K562 (cell line): Measurements from ENCODE around the gene SNAPC2. TPM values are rescaled to one million over a fixed set of nuclear protein-coding genes. Genes with fewer than 3 reads are reported as not detected.

Experiments used
- ATAC-seq: fragments of 200-7000 bp; cut with Tn5 transposase; 3 replicates; pipeline ENCODE4 v1.9.1; 2020; ENCODE audit warnings: moderate library complexity
- BruUV-seq: library from RNA; stranded (reverse); fragments of 400-500 nt; replicated peaks from 2 replicates; lab custom pipeline; 2021; lab: Mats Ljungman, UMichigan
- CTCF ChIA-PET: fragments of 300-600 bp; formaldehyde crosslinking; extraction: SDS; loops from one replicate; lab custom pipeline; 2021; ENCODE audit warnings: low intra/inter-chr PET ratio; lab: Yijun Ruan, JAX
- POLR2A ChIA-PET: fragments of 300-600, 350-650 bp; sonication (Branson Sonifier 250); formaldehyde crosslinking; extraction: SDS; loops from one replicate; lab custom pipeline; 2021; ENCODE audit warnings: antibody characterized with exemption, inconsistent platforms; lab: Yijun Ruan, JAX
- DNase-seq, 4 experiments: peaks; one replicate each; pipeline versions ENCODE4 v3.0.0 to v3.0.0-alpha.2; 2011 to 2018; ENCODE audit warnings: low spot score in 3 of 4, mixed read lengths in 3 of 4; ENCODE audit errors: extremely low read depth in 1 of 4
- FAIRE-seq: peaks from 2 replicates; lab custom pipeline; 2011; peaks lifted over from hg19 to GRCh38; lab: Jason Lieb, UNC
- H2AFZ ChIP-seq: 2 replicates; pipeline ENCODE4 v1.6.0; 2011; ENCODE audit warnings: low read depth, low read length, control low read depth, inconsistent platforms
- H3K27ac ChIP-seq: fragments of 200-600 bp; 3 replicates; pipeline ENCODE4 v1.8.0; 2011; ENCODE audit warnings: low read depth, mild to moderate bottlenecking, control low read depth, inconsistent platforms, low read length, moderate library complexity, mixed read lengths; ENCODE audit errors: extremely low read depth
- H3K27me3 ChIP-seq, 2 experiments: fragments of 300-600 bp in 1 of 2; 2 replicates in 1 of 2; 3 replicates in 1 of 2; pipeline versions ENCODE4 v1.6.0 to v1.8.0; 2011; ENCODE audit warnings: inconsistent platforms in 2 of 2, low read length in 2 of 2, mild to moderate bottlenecking in 1 of 2, mixed read lengths in 1 of 2, moderate library complexity in 1 of 2; ENCODE audit not compliant: control insufficient read depth in 2 of 2, insufficient read depth in 2 of 2
- H3K36me3 ChIP-seq: fragments of 300-600 bp; 3 replicates; pipeline ENCODE4 v1.8.0; 2011; ENCODE audit warnings: mild to moderate bottlenecking, low read length, inconsistent platforms; ENCODE audit not compliant: control insufficient read depth, insufficient read depth
- H3K4me1 ChIP-seq, 2 experiments: fragments of 200-600 bp in 1 of 2; replicated peaks in 1 of 2; 2 replicates in 1 of 2; 3 replicates in 1 of 2; pipeline versions ENCODE4 v1.5.1 to v1.8.0; 2011; ENCODE audit warnings: inconsistent platforms in 2 of 2, low read length in 2 of 2, mild to moderate bottlenecking in 1 of 2, mixed read lengths in 1 of 2, moderate library complexity in 1 of 2; ENCODE audit not compliant: control insufficient read depth in 2 of 2, insufficient read depth in 2 of 2
- H3K4me2 ChIP-seq: 2 replicates; pipeline ENCODE4 v1.6.1; 2011; ENCODE audit warnings: low read length, control low read depth, inconsistent platforms, mixed read lengths; ENCODE audit not compliant: insufficient read depth
- H3K4me3 ChIP-seq: fragments of 200-600 bp; sonication (generic), shearing (Covaris generic); 2 replicates; pipeline ENCODE4 v1.5.1; 2016; ENCODE audit warnings: control low read depth, inconsistent platforms
- H3K79me2 ChIP-seq: fragments of 200-600 bp; 3 replicates; pipeline ENCODE4 v1.8.0; 2011; ENCODE audit warnings: low read length, inconsistent platforms; ENCODE audit not compliant: control insufficient read depth, insufficient read depth
- H3K9ac ChIP-seq, 2 experiments: 2 replicates each; pipeline versions ENCODE4 v1.6.0 to v1.6.1; 2011; ENCODE audit warnings: low read depth in 2 of 2, low read length in 2 of 2, control low read depth in 1 of 2, inconsistent platforms in 1 of 2, mild to moderate bottlenecking in 1 of 2, mixed read lengths in 1 of 2; ENCODE audit not compliant: insufficient read depth in 1 of 2
- H3K9me1 ChIP-seq: one replicate; pipeline ENCODE4 v1.6.0; 2011; ENCODE audit warnings: inconsistent platforms, mild to moderate bottlenecking, low read length, moderate library complexity; ENCODE audit not compliant: control insufficient read depth, insufficient read depth
- H3K9me3 ChIP-seq: replicated peaks from 2 replicates; pipeline ENCODE4 v1.5.1; 2011; ENCODE audit warnings: low read depth, low read length, inconsistent platforms; ENCODE audit not compliant: control insufficient read depth, insufficient read depth
- H4K20me1 ChIP-seq: replicated peaks from 2 replicates; pipeline ENCODE4 v1.6.1; 2011; ENCODE audit warnings: low read length, inconsistent platforms, mixed read lengths; ENCODE audit not compliant: control insufficient read depth, insufficient read depth
- LEF1 ChIP-seq: fragments of 450-650 bp; IDR thresholded peaks from 2 replicates; pipeline ENCODE4 v1.6.1; 2016; ENCODE audit warnings: mild to moderate bottlenecking
- NCOA4 ChIP-seq: fragments of 450-650 bp; IDR thresholded peaks from 2 replicates; pipeline ENCODE4 v1.6.1; 2018; ENCODE audit warnings: mild to moderate bottlenecking; ENCODE audit not compliant: partially characterized antibody
- PCBP2 ChIP-seq: fragments of 200-400 bp; formaldehyde crosslinking; IDR thresholded peaks from 2 replicates; pipeline ENCODE4 v1.6.1; 2018; ENCODE audit warnings: low read length, low read depth, mild to moderate bottlenecking, moderate library complexity; ENCODE audit not compliant: poor library complexity, severe bottlenecking
- POLR2G ChIP-seq: fragments of 200-400 bp; formaldehyde crosslinking; IDR thresholded peaks from 2 replicates; pipeline ENCODE4 v1.6.1; 2017; ENCODE audit warnings: low read depth, mild to moderate bottlenecking, antibody characterized with exemption, low read length, moderate library complexity
- PPARD ChIP-seq: fragments of 250-450 bp; sonication (Bioruptor Pico); IDR thresholded peaks from 2 replicates; pipeline ENCODE4 v1.8.0; 2022; ENCODE audit warnings: inconsistent platforms, mild to moderate bottlenecking, moderate library complexity
- RBFOX2 ChIP-seq: fragments of 200-400 bp; formaldehyde crosslinking; IDR thresholded peaks from 2 replicates; pipeline ENCODE4 v1.6.1; 2017; ENCODE audit warnings: low read depth, mild to moderate bottlenecking, low read length, moderate library complexity
- ZNF217 ChIP-seq: sonication (generic); formaldehyde crosslinking; IDR thresholded peaks from 2 replicates; pipeline ENCODE4 v1.8.0; 2022; ENCODE audit warnings: mild to moderate bottlenecking, missing genetic modification reagents
- WGBS: fragments of 100-300 bp; shearing (Covaris generic); methylation state at CpG from one replicate; pipeline ENCODE4 v1.1.6; 2016; ENCODE audit warnings: low coverage, mixed read lengths; ENCODE audit not compliant: insufficient coverage; ENCODE audit errors: missing lambda C conversion rate; 5-methylcytosine and 5-hydroxymethylcytosine counted together
- in situ Hi-C: fragments of 300-500 bp; cut with MboI; formaldehyde crosslinking; loops from 4 replicates; pipeline ENCODE4 v1.15.0; 2018; ENCODE audit warnings: inconsistent platforms, mixed read lengths
- intact Hi-C: fragments of 100-400 bp; cut with micrococcal nuclease; formaldehyde crosslinking; loops from 2 replicates; pipeline ENCODE4 v1.14.2; 2022
- polyA plus RNA-seq, 8 experiments: library from polyadenylated mRNA; depleted of rRNA in 4 of 8; stranded (reverse) in 5 of 8; unstranded in 3 of 8; fragments of >200 nt; fragmentation: Nextera tagmentation in 2 of 8; fragmentation: Illumina TruSeq in 1 of 8; extraction: Ambion mirVana in 2 of 8; extraction: Trizol in 1 of 8; gene quantifications; 2 replicates each; pipeline versions ENCODE4 v1.2.1 to v1.2.3, GENCODE V29; 2011 to 2014; ENCODE audit warnings: inconsistent platforms in 1 of 8, missing spikeins in 1 of 8
- total RNA-seq, 7 experiments: library from RNA; depleted of rRNA in 6 of 7; stranded (reverse); fragments of >200 nt in 6 of 7; fragmentation: Illumina TruSeq in 2 of 7; extraction: Trizol in 2 of 7; gene quantifications; 2 replicates each; pipeline versions ENCODE4 v1.2.1 to v1.2.3, GENCODE V29; 2011 to 2021; ENCODE audit warnings: low replicate concordance in 1 of 7
- TF ChIP-seq, protein P1 (sequence below): fragments of 250-450 bp; sonication (Bioruptor Pico); IDR thresholded peaks from 2 replicates; pipeline ENCODE4 v1.5.0; 2021; ENCODE audit warnings: mild to moderate bottlenecking, moderate library complexity
- TF ChIP-seq, protein P2 (sequence below): fragments of 450-650 bp; formaldehyde crosslinking; IDR thresholded peaks from 2 replicates; pipeline ENCODE4 v1.4.0; 2020; ENCODE audit warnings: mild to moderate bottlenecking

The SNAPC2 gene
- total and polyA plus RNA-seq, 9 of the 15 experiments (the other 6 are each of a cell fraction or from before 2014, with no cell fraction given): 0.59 to 45.1 (median 15.3) TPM

DNA sequence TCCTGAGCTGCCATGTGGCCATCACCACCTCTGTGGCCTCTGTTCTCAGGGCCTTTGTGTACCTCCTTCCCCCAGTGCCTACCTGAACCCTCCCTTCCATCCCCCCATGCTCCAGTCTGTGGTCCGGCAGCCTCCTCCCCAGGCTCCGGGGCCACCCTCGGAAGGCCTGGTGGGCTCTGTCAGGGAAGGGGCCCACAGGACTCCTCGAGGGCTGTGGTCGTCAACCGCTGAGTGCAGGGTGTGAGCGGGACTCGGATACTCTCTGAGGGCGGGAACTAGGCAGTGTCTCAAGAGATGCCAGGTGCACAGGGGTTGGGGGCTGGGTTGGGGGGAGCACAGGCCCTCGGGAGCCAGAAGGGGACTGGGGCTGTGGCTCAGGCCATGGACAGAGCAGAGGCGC, 12.6 kb upstream of the SNAPC2 start:
- Histone ChIP-seq H3K36me3 (peaks cover 55% of the 10 kb centered on the region; the same call in 2 of the 3 replicates), H3K4me2 (no peak overlapping the region), H4K20me1 (no peaks in the 10 kb centered on the region), H3K4me1 (peaks cover 12 to 86% of the 10 kb centered on the region in 2 experiments; a peak in 4 of 5 replicates), H3K9me3 (no peaks in the 10 kb centered on the region), H3K27ac (peak overlapping the region; percentile 33; the same call in 1 of the 3 replicates), H2AFZ (no peak overlapping the region), H3K9me1 (peaks cover 7% of the 10 kb centered on the region), H3K27me3 (no peaks in the 10 kb centered on the region), H3K4me3 (no peak overlapping the region), H3K79me2 (peaks cover 52% of the 10 kb centered on the region), H3K9ac (peak overlapping the region in 1 of 2 experiments; percentile 82; a peak in 2 of 4 replicates)
- WGBS: 92% methylated on average over 10 of the region's 11 CpGs
- POLR2A ChIA-PET: interaction anchor here (1.6 kb wide), 1 partner anchor 13 kb away, joined by 3 read pairs; the partner anchor contains the start of gene SNAPC2
- in situ Hi-C loops: no loop called here
- DNase-seq: no peak
- CTCF ChIA-PET: no interaction called here
- intact Hi-C loops: no loop called here
- ATAC-seq: no peak
- no TSS peak for BruUV-seq
- TF ChIP-seq, protein P1, sequence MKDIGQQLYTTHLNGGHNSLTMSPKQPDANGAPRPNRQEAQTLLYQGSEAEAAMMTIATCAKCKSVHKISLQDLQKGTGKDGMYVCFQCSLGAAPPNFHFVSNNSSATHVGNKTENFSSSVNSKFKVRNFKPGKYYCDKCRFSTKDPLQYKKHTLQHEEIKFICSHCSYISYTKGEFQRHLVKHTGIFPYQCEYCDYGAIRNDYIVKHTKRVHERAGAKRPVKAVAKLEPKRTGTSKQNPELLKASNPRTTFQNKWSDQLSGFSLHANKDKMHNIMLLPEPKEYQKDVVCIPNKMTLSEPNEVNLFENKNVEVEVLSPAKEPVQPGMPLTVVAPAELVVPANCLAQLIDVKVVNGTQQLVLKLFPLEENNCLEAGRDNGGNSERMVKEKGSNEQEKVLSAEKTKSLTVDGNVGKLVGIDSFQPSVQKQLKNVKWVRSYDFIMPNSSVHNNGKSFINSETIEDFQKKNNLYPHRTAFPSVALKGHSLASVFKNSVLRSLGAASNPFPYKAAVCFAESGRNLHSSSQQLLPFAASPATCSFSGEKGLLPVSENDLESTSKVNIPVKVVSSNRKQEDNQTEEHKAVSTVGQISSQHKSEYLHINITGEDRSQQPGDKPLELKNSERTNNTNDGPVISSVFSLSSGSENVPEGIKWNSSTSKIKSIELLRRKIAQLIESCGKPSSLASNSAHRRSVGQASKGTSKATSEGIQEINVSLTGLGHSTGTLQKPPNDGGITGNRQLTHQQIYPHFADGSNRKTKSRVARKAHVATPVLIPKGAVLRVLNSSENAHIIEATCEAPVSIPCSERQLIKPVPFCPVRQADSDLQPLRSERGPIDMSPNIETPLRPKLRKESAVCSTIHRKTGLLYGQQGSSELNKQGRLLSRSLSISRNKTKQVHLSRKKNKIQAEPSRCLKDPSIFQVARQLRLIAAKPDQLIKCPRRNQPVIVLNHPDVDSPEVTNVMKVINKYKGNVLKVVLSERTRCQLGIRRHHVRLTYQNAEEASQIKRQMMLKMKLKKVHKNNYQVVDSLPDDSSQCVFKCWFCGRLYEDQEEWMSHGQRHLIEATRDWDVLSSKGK: no peak
- TF ChIP-seq PPARD (no peak), RBFOX2 (peak; percentile 48), LEF1 (no peak), NCOA4 (no peak), ZNF217 (CRISPR knock-in tag) (no peak), POLR2G (0 out of 2 replicates have a peak, but pooled peaks have one; percentile 51), PCBP2 (no peak)
- TF ChIP-seq, protein P2, sequence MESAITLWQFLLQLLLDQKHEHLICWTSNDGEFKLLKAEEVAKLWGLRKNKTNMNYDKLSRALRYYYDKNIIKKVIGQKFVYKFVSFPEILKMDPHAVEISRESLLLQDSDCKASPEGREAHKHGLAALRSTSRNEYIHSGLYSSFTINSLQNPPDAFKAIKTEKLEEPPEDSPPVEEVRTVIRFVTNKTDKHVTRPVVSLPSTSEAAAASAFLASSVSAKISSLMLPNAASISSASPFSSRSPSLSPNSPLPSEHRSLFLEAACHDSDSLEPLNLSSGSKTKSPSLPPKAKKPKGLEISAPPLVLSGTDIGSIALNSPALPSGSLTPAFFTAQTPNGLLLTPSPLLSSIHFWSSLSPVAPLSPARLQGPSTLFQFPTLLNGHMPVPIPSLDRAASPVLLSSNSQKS: no peak
- FAIRE-seq: no peak
